HCT116 (cell line): ENCODE data around the gene WIPF3. TPM values are rescaled to one million over a fixed set of nuclear protein-coding genes. Genes with fewer than 3 reads are reported as not detected.

ENCODE experiments used
- ATAC-seq: fragments of 200-7000 bp; cut with Tn5 transposase; 2 replicates; pipeline ENCODE4 v1.9.1; 2020; ENCODE audit warnings: mild to moderate bottlenecking, moderate library complexity
- BruUV-seq: library from RNA; stranded (reverse); fragments of 400-500 nt; replicated peaks from 2 replicates; lab custom pipeline; 2021; lab: Mats Ljungman, UMichigan
- CTCF ChIA-PET: fragments of 300-600 bp; sonication (Branson Sonifier 250); formaldehyde crosslinking; loops from one replicate; lab custom pipeline; 2021; ENCODE audit warnings: antibody characterized with exemption; lab: Charles Lee
- POLR2A ChIA-PET: fragments of 300-600, 350-600 bp; sonication (Branson Sonifier 250); formaldehyde crosslinking; loops from one replicate; lab custom pipeline; 2021; ENCODE audit warnings: antibody characterized with exemption; lab: Charles Lee
- RAD21 ChIA-PET, 2 experiments: fragments of 300-600 bp; sonication (Branson Sonifier 250); formaldehyde crosslinking; loops; one replicate each; lab custom pipeline; 2023; ENCODE audit warnings: low total read pairs in 2 of 2; ENCODE audit not compliant: uncharacterized antibody in 2 of 2, unreplicated experiment in 2 of 2, low non-redundant PET in 1 of 2; lab: Charles Lee
- DNase-seq: peaks from one replicate; pipeline ENCODE4 v3.0.0-alpha.2; 2010; ENCODE audit warnings: low read depth, low spot score
- H2AFZ ChIP-seq: fragments of 200-600 bp; shearing (Covaris generic), sonication (generic); 2 replicates; pipeline ENCODE4 v1.6.1; 2017; ENCODE audit warnings: low read depth, mixed run types, mixed read lengths, antibody characterized with exemption, low read length; ENCODE audit not compliant: poor library complexity, severe bottlenecking
- H3K27ac ChIP-seq: 2 replicates; pipeline ENCODE4 v1.5.1; 2012; ENCODE audit warnings: low read depth, low read length
- H3K27me3 ChIP-seq: fragments of 200-600 bp; sonication (generic); 2 replicates; pipeline ENCODE4 v1.6.1; 2016; ENCODE audit warnings: mixed run types, low read length, mixed read lengths; ENCODE audit not compliant: insufficient read depth
- H3K36me3 ChIP-seq, 2 experiments: fragments of 200-500 bp in 1 of 2; fragments of 200-600 bp in 1 of 2; sonication (Bioruptor generic) in 1 of 2; sonication (generic) in 1 of 2; 2 replicates each; pipeline versions ENCODE4 v1.5.1 to v1.6.1; 2014 to 2016; ENCODE audit warnings: low read length in 2 of 2, inconsistent platforms in 1 of 2, mixed read lengths in 1 of 2, mixed run types in 1 of 2; ENCODE audit not compliant: insufficient read depth in 2 of 2, control insufficient read depth in 1 of 2
- H3K4me1 ChIP-seq, 2 experiments: fragments of 200-600 bp in 1 of 2; sonication (generic) in 1 of 2; 2 replicates each; pipeline versions ENCODE4 v1.5.1 to v1.6.1; 2012 to 2017; ENCODE audit warnings: low read length in 2 of 2, inconsistent platforms in 1 of 2, mild to moderate bottlenecking in 1 of 2, mixed read lengths in 1 of 2, mixed run types in 1 of 2, moderate library complexity in 1 of 2; ENCODE audit not compliant: insufficient read depth in 2 of 2, control insufficient read depth in 1 of 2
- H3K4me2 ChIP-seq: fragments of 200-600 bp; sonication (generic); 2 replicates; pipeline ENCODE4 v1.6.1; 2017; ENCODE audit warnings: mixed run types, low read length, mixed read lengths
- H3K4me3 ChIP-seq, 2 experiments: fragments of 200-600 bp in 1 of 2; sonication (generic) in 1 of 2; replicated peaks in 1 of 2; 2 replicates each; pipeline ENCODE4 v1.5.1; 2011 to 2016; ENCODE audit warnings: low read length in 2 of 2, control low read depth in 1 of 2, low read depth in 1 of 2, mild to moderate bottlenecking in 1 of 2, mixed read lengths in 1 of 2, mixed run types in 1 of 2
- H3K79me2 ChIP-seq: fragments of 200-600 bp; sonication (generic); 2 replicates; pipeline ENCODE4 v1.6.1; 2017; ENCODE audit warnings: mild to moderate bottlenecking, mixed run types, low read length, moderate library complexity, mixed read lengths; ENCODE audit not compliant: insufficient read depth
- H3K9ac ChIP-seq: fragments of 200-600 bp; sonication (generic); 2 replicates; pipeline ENCODE4 v1.6.1; 2016; ENCODE audit warnings: low read length, mixed read lengths
- H3K9me2 ChIP-seq: fragments of 200-600 bp; sonication (generic), shearing (Covaris generic); 2 replicates; pipeline ENCODE4 v1.6.1; 2017; ENCODE audit warnings: mixed run types, mild to moderate bottlenecking, moderate library complexity; ENCODE audit not compliant: insufficient read depth
- H3K9me3 ChIP-seq, 2 experiments: fragments of 200-500 bp in 1 of 2; fragments of 200-600 bp in 1 of 2; sonication (Bioruptor generic) in 1 of 2; sonication (generic) in 1 of 2; 2 replicates each; pipeline ENCODE4 v1.6.1; 2014 to 2017; ENCODE audit warnings: low read length in 2 of 2, mixed read lengths in 2 of 2, inconsistent platforms in 1 of 2, low read depth in 1 of 2, mild to moderate bottlenecking in 1 of 2, mixed run types in 1 of 2, moderate library complexity in 1 of 2; ENCODE audit not compliant: control insufficient read depth in 1 of 2, insufficient read depth in 1 of 2
- H4K20me1 ChIP-seq: fragments of 200-600 bp; sonication (generic), shearing (Covaris generic); 2 replicates; pipeline ENCODE4 v1.6.1; 2017; ENCODE audit warnings: mixed run types, mild to moderate bottlenecking, moderate library complexity; ENCODE audit not compliant: insufficient read depth
- ATF3 ChIP-seq: IDR thresholded peaks from 2 replicates; pipeline ENCODE4 v1.6.1; 2012
- EZH2phosphoT487 ChIP-seq: fragments of 200-600 bp; IDR thresholded peaks from 2 replicates; pipeline ENCODE4 v1.6.1; 2018; ENCODE audit warnings: antibody characterized with exemption, borderline replicate concordance
- JUND ChIP-seq: IDR thresholded peaks from 2 replicates; pipeline ENCODE4 v1.6.1; 2012
- POLR2AphosphoS5 ChIP-seq: IDR thresholded peaks from 2 replicates; pipeline ENCODE4 v1.6.1; 2011; ENCODE audit warnings: mild to moderate bottlenecking, low read depth, low read length, moderate library complexity
- RAD21 ChIP-seq: IDR thresholded peaks from 2 replicates; pipeline ENCODE4 v1.6.1; 2012; ENCODE audit warnings: low read depth, mild to moderate bottlenecking
- SIN3A ChIP-seq: IDR thresholded peaks from 2 replicates; pipeline ENCODE4 v1.6.1; 2012; ENCODE audit warnings: low read depth
- SP1 ChIP-seq: IDR thresholded peaks from 2 replicates; pipeline ENCODE4 v1.6.1; 2012; ENCODE audit warnings: low read depth
- TCF7L2 ChIP-seq: IDR thresholded peaks from 2 replicates; pipeline ENCODE4 v1.7.0; 2011; ENCODE audit warnings: borderline replicate concordance, inconsistent platforms; ENCODE audit not compliant: insufficient read depth, insufficient read length; ENCODE audit errors: extremely low read depth
- ZNF274 ChIP-seq: fragments of 200-500 bp; sonication (Bioruptor generic); IDR thresholded peaks from 2 replicates; pipeline ENCODE4 v1.6.1; 2014; ENCODE audit warnings: mild to moderate bottlenecking, low read depth, low read length, inconsistent platforms
- intact Hi-C: fragments of 100-400 bp; cut with micrococcal nuclease; formaldehyde crosslinking; loops from 2 replicates; pipeline ENCODE4 v1.10.0; 2022
- total RNA-seq: library from RNA; stranded (reverse); gene quantifications from one replicate; pipeline ENCODE4 v1.2.1, GENCODE V29; 2021; ENCODE audit not compliant: unreplicated experiment
- TF ChIP-seq, protein P1 (sequence below), 3 experiments: fragments of 200-600 bp in 1 of 3; sonication (generic) in 1 of 3; IDR thresholded peaks in 2 of 3; conservative IDR thresholded peaks in 1 of 3; 2 replicates each; pipeline ENCODE4 v1.5.1; 2012 to 2017; ENCODE audit warnings: low read depth in 2 of 3, low read length in 2 of 3, antibody characterized with exemption in 1 of 3, borderline replicate concordance in 1 of 3, control low read depth in 1 of 3, mild to moderate bottlenecking in 1 of 3, mixed read lengths in 1 of 3, mixed run types in 1 of 3, moderate library complexity in 1 of 3; ENCODE audit not compliant: insufficient read depth in 1 of 3

The WIPF3 gene
- total RNA-seq, 1 experiment from 2014 or later, result 8.6 TPM

DNA sequence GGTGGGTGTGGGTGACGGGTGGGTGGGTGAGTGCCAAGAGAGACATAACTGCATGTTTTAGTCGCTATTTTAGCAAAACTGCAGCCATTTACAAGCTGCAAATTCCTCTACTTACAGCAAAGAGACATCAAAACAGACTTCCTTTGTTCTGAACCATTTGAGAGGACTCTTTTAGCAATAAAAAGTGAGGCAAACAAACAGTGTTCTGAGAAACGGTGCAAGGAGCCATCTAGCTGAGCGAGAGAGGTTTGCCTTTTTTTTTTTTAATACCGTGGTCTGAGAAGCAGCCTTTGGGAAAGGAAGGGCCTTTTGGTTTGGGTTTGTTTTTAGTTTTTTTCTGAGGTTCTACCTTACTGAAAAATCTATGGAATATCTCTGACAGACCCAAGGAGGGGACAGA, 120.4 kb downstream of the WIPF3 start:
- H3K9ac ChIP-seq, result no peak overlapping the region
- H3K79me2 ChIP-seq, result no peaks in the 10 kb centered on the region
- no peaks in the 10 kb centered on the region for H3K27me3 ChIP-seq
- intact Hi-C loops, result no loop called here
- POLR2A ChIA-PET, result interaction anchor here (0.7 kb wide), 1 partner anchor 157 kb away, joined by 4 read pairs; no protein-coding TSS in a partner anchor
- CTCF ChIA-PET, result no interaction called here
- peaks cover 8% of the 10 kb centered on the region in 2 experiments; a peak in 3 of 4 replicates for H3K36me3 ChIP-seq
- no peak overlapping the region for H3K27ac ChIP-seq
- H2AFZ ChIP-seq, result no peak overlapping the region
- no peaks in the 10 kb centered on the region for H3K4me1 ChIP-seq
- no peak overlapping the region for H3K4me2 ChIP-seq
- no peaks in the 10 kb centered on the region for H3K9me3 ChIP-seq
- ATAC-seq, result no peak
- no TSS peak for BruUV-seq
- no peak for DNase-seq
- H3K9me2 ChIP-seq, result no peaks in the 10 kb centered on the region
- no peak overlapping the region for H3K4me3 ChIP-seq
- no peaks in the 10 kb centered on the region for H4K20me1 ChIP-seq
- RAD21 ChIA-PET, result no interaction called here
- TF ChIP-seq ZNF274 (no peak), SP1 (no peak), JUND (no peak), EZH2phosphoT487 (no peak), TCF7L2 (no peak), POLR2AphosphoS5 (no peak), ATF3 (no peak), SIN3A (no peak), RAD21 (no peak)
- TF ChIP-seq, protein P1, sequence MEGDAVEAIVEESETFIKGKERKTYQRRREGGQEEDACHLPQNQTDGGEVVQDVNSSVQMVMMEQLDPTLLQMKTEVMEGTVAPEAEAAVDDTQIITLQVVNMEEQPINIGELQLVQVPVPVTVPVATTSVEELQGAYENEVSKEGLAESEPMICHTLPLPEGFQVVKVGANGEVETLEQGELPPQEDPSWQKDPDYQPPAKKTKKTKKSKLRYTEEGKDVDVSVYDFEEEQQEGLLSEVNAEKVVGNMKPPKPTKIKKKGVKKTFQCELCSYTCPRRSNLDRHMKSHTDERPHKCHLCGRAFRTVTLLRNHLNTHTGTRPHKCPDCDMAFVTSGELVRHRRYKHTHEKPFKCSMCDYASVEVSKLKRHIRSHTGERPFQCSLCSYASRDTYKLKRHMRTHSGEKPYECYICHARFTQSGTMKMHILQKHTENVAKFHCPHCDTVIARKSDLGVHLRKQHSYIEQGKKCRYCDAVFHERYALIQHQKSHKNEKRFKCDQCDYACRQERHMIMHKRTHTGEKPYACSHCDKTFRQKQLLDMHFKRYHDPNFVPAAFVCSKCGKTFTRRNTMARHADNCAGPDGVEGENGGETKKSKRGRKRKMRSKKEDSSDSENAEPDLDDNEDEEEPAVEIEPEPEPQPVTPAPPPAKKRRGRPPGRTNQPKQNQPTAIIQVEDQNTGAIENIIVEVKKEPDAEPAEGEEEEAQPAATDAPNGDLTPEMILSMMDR (IDR thresholded peaks at IDR 0.05 in 2 of 3, conservative IDR thresholded peaks at IDR 0.05 in 1 of 3; ENCODE audit: borderline replicate concordance in 1 of 3, insufficient read depth in 1 of 3, low read depth in 2 of 3, low read length in 2 of 3), result no peak
- TF ChIP-seq, all 23 proteins: peak for 0
